ENCODE results near the gene UVRAG.

- no peak for TF ChIP-seq ZNF274 (IDR thresholded peaks at IDR 0.05; ENCODE audit: low read depth, low read length)
- TF ChIP-seq SUZ12 (IDR thresholded peaks at IDR 0.05; ENCODE audit: extremely low read depth, insufficient read depth, insufficient read length), result no peak
- TF ChIP-seq YY1 (IDR thresholded peaks at IDR 0.05; ENCODE audit: insufficient read depth, insufficient read length), result no peak
Measured at GRCh38 chr11:75797116-75797515, 17.9 kb upstream of the UVRAG start.
